ENCODE results near the gene SNX30. TPM values are rescaled to one million over a fixed set of nuclear protein-coding genes. Genes with fewer than 3 reads are reported as not detected.

SNX30 gene
- total RNA-seq, 1 experiment from 2014 or later: 6.4 TPM

- no peaks in the 10 kb centered on the region for H3K9me3 ChIP-seq (ENCODE audit: low read length)
- H3K4me3 ChIP-seq (ENCODE audit: low read length): no peak overlapping the region
- H3K4me1 ChIP-seq (ENCODE audit: insufficient read depth, low read length): no peaks in the 10 kb centered on the region
- H3K27ac ChIP-seq (ENCODE audit: low read length): no peak overlapping the region
- no peaks in the 10 kb centered on the region for H3K79me2 ChIP-seq (ENCODE audit: low read length)
- no peaks in the 10 kb centered on the region for H3K36me3 ChIP-seq (ENCODE audit: low read depth, low read length)
- BruUV-seq (replicated peaks): no TSS peak
- H3K9ac ChIP-seq (ENCODE audit: low read length): no peak overlapping the region
- no peak overlapping the region for H2AFZ ChIP-seq (ENCODE audit: low read length)
- CTCF ChIA-PET: no interaction called here
- intact Hi-C loops (cut with micrococcal nuclease): no loop called here
- no peak for DNase-seq
- TF ChIP-seq EZH2phosphoT487 (IDR thresholded peaks at IDR 0.05; ENCODE audit: borderline replicate concordance, low read length) (no peak), CTCF (conservative IDR thresholded peaks at IDR 0.05; ENCODE audit: low read depth, low read length) (no peak)
- no peaks in the 10 kb centered on the region for H3K27me3 ChIP-seq (ENCODE audit: low read length)
- H3K9me2 ChIP-seq (replicated peaks; ENCODE audit: low read length): no peaks in the 10 kb centered on the region
- no peak for ATAC-seq
- POLR2A ChIA-PET (ENCODE audit: unreplicated experiment): no interaction called here
- H3F3A ChIP-seq (ENCODE audit: low read length, unreplicated experiment): no peaks in the 10 kb centered on the region
- no peak overlapping the region for H3K4me2 ChIP-seq (ENCODE audit: low read length)
- H4K20me1 ChIP-seq (ENCODE audit: low read length): no peaks in the 10 kb centered on the region
Measured at GRCh38 chr9:112784020-112784785, 33.6 kb downstream of the SNX30 start.

GRCh38 chr9:112785986-112786385, 35.4 kb downstream of the SNX30 start:
- Histone ChIP-seq H3K4me1 (ENCODE audit: insufficient read depth, low read length) (no peaks in the 10 kb centered on the region), H3K4me2 (ENCODE audit: low read length) (no peak overlapping the region), H3K27me3 (ENCODE audit: low read length) (no peaks in the 10 kb centered on the region), H3K9me2 (replicated peaks; ENCODE audit: low read length) (no peaks in the 10 kb centered on the region), H3K4me3 (ENCODE audit: low read length) (no peak overlapping the region), H3K9me3 (ENCODE audit: low read length) (no peaks in the 10 kb centered on the region), H4K20me1 (ENCODE audit: low read length) (no peaks in the 10 kb centered on the region), H3K27ac (ENCODE audit: low read length) (no peak overlapping the region), H3F3A (ENCODE audit: low read length, unreplicated experiment) (no peaks in the 10 kb centered on the region), H3K9ac (ENCODE audit: low read length) (no peak overlapping the region), H2AFZ (ENCODE audit: low read length) (no peak overlapping the region), H3K79me2 (ENCODE audit: low read length) (no peaks in the 10 kb centered on the region), H3K36me3 (ENCODE audit: low read depth, low read length) (no peaks in the 10 kb centered on the region)
- intact Hi-C loops (cut with micrococcal nuclease): no loop called here
- TF ChIP-seq CTCF (conservative IDR thresholded peaks at IDR 0.05; ENCODE audit: low read depth, low read length): no peak
- TF ChIP-seq EZH2phosphoT487 (IDR thresholded peaks at IDR 0.05; ENCODE audit: borderline replicate concordance, low read length): no peak
- no peak for TF ChIP-seq EZH2 (IDR thresholded peaks at IDR 0.05; ENCODE audit: low read length, unreplicated experiment)
- DNase-seq (no peak), ATAC-seq (no peak)
- ChIA-PET POLR2A (ENCODE audit: unreplicated experiment) (no interaction called here), CTCF (no interaction called here)
- BruUV-seq (replicated peaks): no TSS peak

- no TSS peak for BruUV-seq (replicated peaks)
Measured at GRCh38 chr9:112786829-112787520, 36.4 kb downstream of the SNX30 start.

More at GRCh38 chr9:112786829-112787520, 36.4 kb downstream of the SNX30 start:
- Histone ChIP-seq H3K9me3 (ENCODE audit: low read length) (no peaks in the 10 kb centered on the region), H3K27me3 (ENCODE audit: low read length) (no peaks in the 10 kb centered on the region), H4K20me1 (ENCODE audit: low read length) (no peaks in the 10 kb centered on the region), H3K4me1 (ENCODE audit: insufficient read depth, low read length) (no peaks in the 10 kb centered on the region), H3K9me2 (replicated peaks; ENCODE audit: low read length) (no peaks in the 10 kb centered on the region), H3K27ac (ENCODE audit: low read length) (no peak overlapping the region), H3K9ac (ENCODE audit: low read length) (no peak overlapping the region), H3K4me3 (ENCODE audit: low read length) (no peak overlapping the region), H3K4me2 (ENCODE audit: low read length) (no peak overlapping the region), H3K79me2 (ENCODE audit: low read length) (no peaks in the 10 kb centered on the region), H3F3A (ENCODE audit: low read length, unreplicated experiment) (no peaks in the 10 kb centered on the region), H2AFZ (ENCODE audit: low read length) (no peak overlapping the region), H3K36me3 (ENCODE audit: low read depth, low read length) (no peaks in the 10 kb centered on the region)
- intact Hi-C loops (cut with micrococcal nuclease): no loop called here
- CTCF ChIA-PET: no interaction called here
- no peak for ATAC-seq
- DNase-seq: peak; percentile 14
- POLR2A ChIA-PET (ENCODE audit: unreplicated experiment): no interaction called here
- TF ChIP-seq EZH2phosphoT487 (IDR thresholded peaks at IDR 0.05; ENCODE audit: borderline replicate concordance, low read length) (no peak), EZH2 (IDR thresholded peaks at IDR 0.05; ENCODE audit: low read length, unreplicated experiment) (no peak), CTCF (conservative IDR thresholded peaks at IDR 0.05; ENCODE audit: low read depth, low read length) (no peak)
